GM21723 (cell line): Measurements from ENCODE around the gene ESYT2.

Experiments
- ATAC-seq: cut with Tn5 transposase; IDR thresholded peaks from one replicate; pipeline ENCODE4 v1.9.1; 2021; ENCODE audit warnings: mild to moderate bottlenecking, moderate library complexity; ENCODE audit not compliant: unreplicated experiment

ESYT2 gene

GRCh38 chr7:158804335-158804734, 25.0 kb downstream of the ESYT2 start:
- no peak for ATAC-seq

- no peak for ATAC-seq
Measured at GRCh38 chr7:158803367-158803969, 25.8 kb downstream of the ESYT2 start.

- no peak for ATAC-seq
Measured at GRCh38 chr7:158802535-158803366, 26.6 kb downstream of the ESYT2 start.

GRCh38 chr7:158798741-158799140, 30.6 kb downstream of the ESYT2 start:
- ATAC-seq = no peak

- no peak for ATAC-seq
Measured at GRCh38 chr7:158796667-158797066, 32.6 kb downstream of the ESYT2 start.

- no peak for ATAC-seq
Measured at GRCh38 chr7:158795272-158795671, 34.0 kb downstream of the ESYT2 start.

GRCh38 chr7:158791107-158791506, 38.2 kb downstream of the ESYT2 start:
- ATAC-seq = no peak

- ATAC-seq = no peak
Measured at GRCh38 chr7:158789842-158790241, 39.5 kb downstream of the ESYT2 start.

- no peak for ATAC-seq
Measured at GRCh38 chr7:158786898-158787297, 42.4 kb downstream of the ESYT2 start.

GRCh38 chr7:158784270-158784669, 45.0 kb downstream of the ESYT2 start:
- ATAC-seq = no peak

- ATAC-seq = no peak
Measured at GRCh38 chr7:158783595-158783994, 45.7 kb downstream of the ESYT2 start.

GRCh38 chr7:158782761-158783401, 46.4 kb downstream of the ESYT2 start:
- ATAC-seq = no peak

GRCh38 chr7:158781974-158782664, 47.2 kb downstream of the ESYT2 start:
- ATAC-seq = no peak

- ATAC-seq = no peak
Measured at GRCh38 chr7:158781217-158781973, 47.9 kb downstream of the ESYT2 start.

GRCh38 chr7:158779061-158780000, 50.0 kb downstream of the ESYT2 start:
- no peak for ATAC-seq

GRCh38 chr7:158778471-158778870, 50.8 kb downstream of the ESYT2 start:
- ATAC-seq = no peak

GRCh38 chr7:158777793-158778192, 51.5 kb downstream of the ESYT2 start:
- ATAC-seq = no peak

GRCh38 chr7:158776474-158776873, 52.8 kb downstream of the ESYT2 start:
- no peak for ATAC-seq

GRCh38 chr7:158774952-158775351, 54.4 kb downstream of the ESYT2 start:
- no peak for ATAC-seq

GRCh38 chr7:158772916-158773315, 56.4 kb downstream of the ESYT2 start:
- ATAC-seq = no peak
